SK-N-SH (cell line): ENCODE measurements around the gene RAD51B. TPM values are rescaled to one million over a fixed set of nuclear protein-coding genes. Genes with fewer than 3 reads are reported as not detected.

Source experiments
- CTCF ChIA-PET: fragments of 300-600, 350-600 bp; formaldehyde crosslinking; extraction: SDS; loops from one replicate; lab custom pipeline; 2021; lab: Yijun Ruan, JAX
- POLR2A ChIA-PET: fragments of 350-600 bp; sonication (Branson Sonifier 250); formaldehyde crosslinking; extraction: SDS; loops from one replicate; lab custom pipeline; 2020; ENCODE audit warnings: antibody characterized with exemption, inconsistent platforms; lab: Yijun Ruan, JAX
- DNase-seq: peaks from one replicate; pipeline ENCODE4 v3.0.0; 2012
- H2AFZ ChIP-seq: fragments of 200-600 bp; sonication (generic); 2 replicates; pipeline ENCODE4 v1.8.1; 2016; ENCODE audit warnings: antibody characterized with exemption, mild to moderate bottlenecking, low read depth
- H3F3A ChIP-seq: fragments of 200-600 bp; sonication (generic); replicated peaks from 2 replicates; pipeline ENCODE3; 2016; ENCODE audit warnings: antibody characterized with exemption, mild to moderate bottlenecking; ENCODE audit not compliant: insufficient read depth
- H3K27ac ChIP-seq, 2 experiments: fragments of 200-500 bp in 1 of 2; fragments of 200-600 bp in 1 of 2; sonication (Bioruptor generic) in 1 of 2; sonication (generic), shearing (Covaris generic) in 1 of 2; 2 replicates each; pipeline versions ENCODE4 v1.5.1 to v1.6.1; 2014 to 2016; ENCODE audit warnings: low read depth in 2 of 2, inconsistent platforms in 1 of 2, low read length in 1 of 2, mild to moderate bottlenecking in 1 of 2, mixed read lengths in 1 of 2
- H3K27me3 ChIP-seq: fragments of 200-600 bp; sonication (generic), shearing (Covaris generic); 2 replicates; pipeline ENCODE4 v1.6.1; 2016; ENCODE audit warnings: mixed run types; ENCODE audit not compliant: insufficient read depth
- H3K36me3 ChIP-seq, 2 experiments: fragments of 200-500 bp in 1 of 2; fragments of 200-600 bp in 1 of 2; sonication (Bioruptor generic) in 1 of 2; sonication (generic) in 1 of 2; replicated peaks in 1 of 2; 2 replicates each; pipeline versions ENCODE3 to v1.5.1; 2014 to 2016; ENCODE audit warnings: low read length in 1 of 2, mild to moderate bottlenecking in 1 of 2; ENCODE audit not compliant: insufficient read depth in 2 of 2, control insufficient read depth in 1 of 2
- H3K4me1 ChIP-seq, 2 experiments: fragments of 200-500 bp in 1 of 2; fragments of 200-600 bp in 1 of 2; sonication (Bioruptor generic) in 1 of 2; sonication (generic), shearing (Covaris generic) in 1 of 2; 2 replicates each; pipeline versions ENCODE4 v1.5.1 to v1.6.1; 2014 to 2016; ENCODE audit warnings: low read depth in 1 of 2, low read length in 1 of 2, mixed run types in 1 of 2; ENCODE audit not compliant: insufficient read depth in 2 of 2, control insufficient read depth in 1 of 2
- H3K4me2 ChIP-seq: fragments of 200-600 bp; sonication (generic), shearing (Covaris generic); 2 replicates; pipeline ENCODE4 v1.6.1; 2017; ENCODE audit warnings: mixed run types
- H3K4me3 ChIP-seq, 2 experiments: fragments of 200-500 bp in 1 of 2; fragments of 200-600 bp in 1 of 2; sonication (Bioruptor generic) in 1 of 2; sonication (generic), shearing (Covaris generic) in 1 of 2; 2 replicates each; pipeline versions ENCODE4 v1.5.1 to v1.8.1; 2014 to 2016; ENCODE audit warnings: low read depth in 2 of 2, inconsistent platforms in 1 of 2, low read length in 1 of 2, mild to moderate bottlenecking in 1 of 2, mixed read lengths in 1 of 2, moderate library complexity in 1 of 2
- H3K79me2 ChIP-seq: fragments of 200-600 bp; sonication (generic); 2 replicates; pipeline ENCODE4 v1.8.1; 2017; ENCODE audit warnings: mild to moderate bottlenecking; ENCODE audit not compliant: insufficient read depth
- H3K9ac ChIP-seq: fragments of 200-600 bp; sonication (generic); 2 replicates; pipeline ENCODE4 v1.6.1; 2017; ENCODE audit warnings: mixed run types
- H3K9me2 ChIP-seq: fragments of 200-600 bp; sonication (generic); 2 replicates; pipeline ENCODE4 v1.6.1; 2017; ENCODE audit warnings: mixed run types
- H3K9me3 ChIP-seq: fragments of 200-600 bp; sonication (generic); 2 replicates; pipeline ENCODE4 v1.6.1; 2017; ENCODE audit warnings: mixed run types, mild to moderate bottlenecking, moderate library complexity
- H4K20me1 ChIP-seq: fragments of 200-600 bp; sonication (generic); 2 replicates; pipeline ENCODE4 v1.6.1; 2017; ENCODE audit warnings: mild to moderate bottlenecking, mixed run types; ENCODE audit not compliant: insufficient read depth
- CHD2 ChIP-seq: fragments of 150-350 bp; IDR thresholded peaks from 2 replicates; pipeline ENCODE4 v1.6.1; 2018; ENCODE audit warnings: low read length; ENCODE audit not compliant: partially characterized antibody
- ELF1 ChIP-seq: IDR thresholded peaks from 2 replicates; pipeline ENCODE4 v1.4.0; 2012
- EZH2phosphoT487 ChIP-seq: fragments of 200-600 bp; sonication (generic); IDR thresholded peaks from 2 replicates; pipeline ENCODE4 v1.6.1; 2017; ENCODE audit warnings: low read depth, mixed run types, mild to moderate bottlenecking, antibody characterized with exemption, moderate library complexity, borderline replicate concordance
- FOXM1 ChIP-seq: IDR thresholded peaks from 2 replicates; pipeline ENCODE4 v1.4.0; 2012; ENCODE audit warnings: low read depth, mild to moderate bottlenecking
- GABPA ChIP-seq: IDR thresholded peaks from 2 replicates; pipeline ENCODE4 v1.4.0; 2012; ENCODE audit warnings: low read depth, mild to moderate bottlenecking
- GATA2 ChIP-seq: sonication (generic); formaldehyde crosslinking; IDR thresholded peaks from 2 replicates; pipeline ENCODE4 v1.5.0; 2020; ENCODE audit warnings: mild to moderate bottlenecking, missing genetic modification reagents
- MAX ChIP-seq: IDR thresholded peaks from 2 replicates; pipeline ENCODE4 v1.4.0; 2012; ENCODE audit warnings: low read depth
- MXI1 ChIP-seq: IDR thresholded peaks from 2 replicates; pipeline ENCODE4 v1.6.1; 2012; ENCODE audit warnings: mild to moderate bottlenecking, low read depth, low read length, improper control_type of control experiment
- NFIC ChIP-seq: IDR thresholded peaks from 2 replicates; pipeline ENCODE4 v1.4.0; 2012; ENCODE audit warnings: borderline replicate concordance
- NRF1 ChIP-seq: IDR thresholded peaks from 2 replicates; pipeline ENCODE4 v1.6.1; 2012; ENCODE audit warnings: low read depth, mild to moderate bottlenecking, low read length
- RAD21 ChIP-seq: IDR thresholded peaks from 2 replicates; pipeline ENCODE4 v1.6.1; 2012; ENCODE audit warnings: mild to moderate bottlenecking, low read length
- RCOR1 ChIP-seq: fragments of 150-350 bp; IDR thresholded peaks from 2 replicates; pipeline ENCODE4 v1.6.1; 2017; ENCODE audit warnings: antibody characterized with exemption, low read length
- SMC3 ChIP-seq: IDR thresholded peaks from 2 replicates; pipeline ENCODE4 v1.6.1; 2012; ENCODE audit warnings: low read depth, low read length, improper control_type of control experiment
- TEAD4 ChIP-seq: IDR thresholded peaks from 2 replicates; pipeline ENCODE4 v1.4.0; 2012; ENCODE audit warnings: mild to moderate bottlenecking, borderline replicate concordance; ENCODE audit not compliant: insufficient read depth
- USF1 ChIP-seq: IDR thresholded peaks from 2 replicates; pipeline ENCODE4 v1.4.0; 2012; ENCODE audit warnings: low read depth, borderline replicate concordance
- USF2 ChIP-seq: fragments of 150-350 bp; IDR thresholded peaks from 2 replicates; pipeline ENCODE4 v1.6.1; 2017; ENCODE audit warnings: antibody characterized with exemption, low read length, low read depth, borderline replicate concordance
- YY1 ChIP-seq: IDR thresholded peaks from 2 replicates; pipeline ENCODE4 v1.4.0; 2012; ENCODE audit warnings: low read depth, mild to moderate bottlenecking
- WGBS: methylation state at CpG from one replicate; pipeline ENCODE4 v1.1.6; 2017; ENCODE audit warnings: low lambda C conversion rate; 5-methylcytosine and 5-hydroxymethylcytosine counted together
- polyA plus RNA-seq, 3 experiments: library from polyadenylated mRNA; depleted of rRNA; stranded (reverse); fragments of >200 nt; gene quantifications; 2 replicates each; pipeline ENCODE4 v1.2.3, GENCODE V29; 2012
- TF ChIP-seq, protein P1 (sequence below): IDR thresholded peaks from 2 replicates; pipeline ENCODE4 v1.6.1; 2012; ENCODE audit warnings: mild to moderate bottlenecking, low read depth, low read length, moderate library complexity

Gene RAD51B
- polyA plus RNA-seq, 1 of the 3 experiments (the other 2 are of a cell fraction), result 6.0 TPM

DNA sequence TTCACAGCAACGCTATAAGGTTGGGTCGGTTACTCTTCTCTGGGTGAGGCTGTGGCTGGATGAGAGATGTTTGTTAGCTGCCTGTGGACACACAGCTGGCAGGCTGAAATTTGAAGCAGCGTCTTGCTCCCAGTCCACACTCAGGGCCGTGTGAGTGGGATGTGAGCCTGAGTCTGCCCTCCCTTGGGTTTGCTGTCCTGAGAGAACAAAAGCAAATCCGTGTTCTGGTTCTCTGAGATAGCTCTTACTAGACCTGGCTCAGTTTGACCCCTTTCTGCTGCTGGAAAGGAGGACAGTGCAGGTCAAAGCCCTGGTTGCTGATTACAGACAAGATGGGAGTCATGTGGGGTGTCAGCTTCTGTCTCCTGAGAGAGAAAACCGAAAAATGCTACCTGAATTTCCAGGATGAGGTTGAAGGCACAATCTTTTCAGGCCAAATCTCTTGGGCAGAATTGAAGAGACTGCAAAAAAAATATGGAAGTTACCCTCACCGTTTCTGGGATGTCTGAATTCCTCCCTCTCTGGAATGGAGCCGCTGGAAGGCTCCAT lies 702.5 kb downstream of the RAD51B start:
- Histone ChIP-seq H3K36me3 (no peaks in the 10 kb centered on the region), H3K27ac (peak overlapping the region in 1 of 2 experiments; percentile 69; a peak in 2 of 4 replicates), H3F3A (no peaks in the 10 kb centered on the region), H3K9me3 (no peaks in the 10 kb centered on the region), H3K9me2 (no peaks in the 10 kb centered on the region), H3K4me1 (peaks cover 11 to 19% of the 10 kb centered on the region in 2 experiments; a peak in 2 of 4 replicates), H2AFZ (no peak overlapping the region), H3K4me3 (no peak overlapping the region), H3K4me2 (no peak overlapping the region), H4K20me1 (no peaks in the 10 kb centered on the region), H3K27me3 (no peaks in the 10 kb centered on the region), H3K9ac (no peak overlapping the region), H3K79me2 (no peaks in the 10 kb centered on the region)
- ChIA-PET POLR2A (no interaction called here), CTCF (interaction anchor here (0.7 to 1.7 kb wide), 4 partner anchors 11 to 266 kb away, joined by 3 to 5 read pairs (median 5); no protein-coding TSS in a partner anchor)
- no peak for DNase-seq
- no peak for TF ChIP-seq RCOR1
- no peak for TF ChIP-seq MXI1
- TF ChIP-seq YY1, result no peak
- TF ChIP-seq NFIC, result no peak
- no peak for TF ChIP-seq FOXM1
- no peak for TF ChIP-seq NRF1
- no peak for TF ChIP-seq ELF1
- TF ChIP-seq, protein P1, sequence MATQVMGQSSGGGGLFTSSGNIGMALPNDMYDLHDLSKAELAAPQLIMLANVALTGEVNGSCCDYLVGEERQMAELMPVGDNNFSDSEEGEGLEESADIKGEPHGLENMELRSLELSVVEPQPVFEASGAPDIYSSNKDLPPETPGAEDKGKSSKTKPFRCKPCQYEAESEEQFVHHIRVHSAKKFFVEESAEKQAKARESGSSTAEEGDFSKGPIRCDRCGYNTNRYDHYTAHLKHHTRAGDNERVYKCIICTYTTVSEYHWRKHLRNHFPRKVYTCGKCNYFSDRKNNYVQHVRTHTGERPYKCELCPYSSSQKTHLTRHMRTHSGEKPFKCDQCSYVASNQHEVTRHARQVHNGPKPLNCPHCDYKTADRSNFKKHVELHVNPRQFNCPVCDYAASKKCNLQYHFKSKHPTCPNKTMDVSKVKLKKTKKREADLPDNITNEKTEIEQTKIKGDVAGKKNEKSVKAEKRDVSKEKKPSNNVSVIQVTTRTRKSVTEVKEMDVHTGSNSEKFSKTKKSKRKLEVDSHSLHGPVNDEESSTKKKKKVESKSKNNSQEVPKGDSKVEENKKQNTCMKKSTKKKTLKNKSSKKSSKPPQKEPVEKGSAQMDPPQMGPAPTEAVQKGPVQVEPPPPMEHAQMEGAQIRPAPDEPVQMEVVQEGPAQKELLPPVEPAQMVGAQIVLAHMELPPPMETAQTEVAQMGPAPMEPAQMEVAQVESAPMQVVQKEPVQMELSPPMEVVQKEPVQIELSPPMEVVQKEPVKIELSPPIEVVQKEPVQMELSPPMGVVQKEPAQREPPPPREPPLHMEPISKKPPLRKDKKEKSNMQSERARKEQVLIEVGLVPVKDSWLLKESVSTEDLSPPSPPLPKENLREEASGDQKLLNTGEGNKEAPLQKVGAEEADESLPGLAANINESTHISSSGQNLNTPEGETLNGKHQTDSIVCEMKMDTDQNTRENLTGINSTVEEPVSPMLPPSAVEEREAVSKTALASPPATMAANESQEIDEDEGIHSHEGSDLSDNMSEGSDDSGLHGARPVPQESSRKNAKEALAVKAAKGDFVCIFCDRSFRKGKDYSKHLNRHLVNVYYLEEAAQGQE, result no peak
- TF ChIP-seq GATA2 (CRISPR knock-in tag), result no peak
- TF ChIP-seq RAD21, result no peak
- TF ChIP-seq SMC3, result no peak
- no peak for TF ChIP-seq EZH2phosphoT487
- TF ChIP-seq MAX, result no peak
- no peak for TF ChIP-seq TEAD4
- no peak for TF ChIP-seq USF2
- TF ChIP-seq GABPA, result no peak
- TF ChIP-seq USF1, result no peak
- TF ChIP-seq CHD2, result no peak
- 89% methylated on average over 8 of the region's 8 CpGs for WGBS
